Brain microvascular endothelial cell (primary cell): ENCODE data around the gene ARHGEF17.

ENCODE experiments used
- DNase-seq: peaks from one replicate; pipeline ENCODE4 v3.0.0-alpha.2; 2020
- H3K27ac ChIP-seq: fragments of 250-450 bp; sonication (Bioruptor Pico); 2 replicates; pipeline ENCODE4 v1.5.1; 2020; ENCODE audit warnings: mild to moderate bottlenecking, moderate library complexity
- H3K27me3 ChIP-seq: fragments of 250-450 bp; sonication (Bioruptor Pico); replicated peaks from 2 replicates; pipeline ENCODE4 v1.5.1; 2020; ENCODE audit warnings: mild to moderate bottlenecking
- H3K36me3 ChIP-seq: fragments of 250-450 bp; sonication (Bioruptor Pico); replicated peaks from 2 replicates; pipeline ENCODE4 v1.5.1; 2020; ENCODE audit warnings: mild to moderate bottlenecking
- H3K4me3 ChIP-seq: 2 replicates; pipeline ENCODE4 v1.5.1; 2011; ENCODE audit warnings: low read depth, mild to moderate bottlenecking, control low read depth, low read length, moderate library complexity
- in situ Hi-C: cut with HindIII; loops from 2 replicates; pipeline ENCODE4 v1.10.0; 2017; ENCODE audit warnings: low sequenced_read_pairs, low pct_ligation_motif_present
- TF ChIP-seq, protein P1 (sequence below): IDR thresholded peaks from 2 replicates; pipeline ENCODE4 v1.5.1; 2011; ENCODE audit warnings: low read depth, mild to moderate bottlenecking, moderate library complexity, low read length, control low read depth, inconsistent platforms; ENCODE audit errors: missing control alignments

ARHGEF17 gene

DNA sequence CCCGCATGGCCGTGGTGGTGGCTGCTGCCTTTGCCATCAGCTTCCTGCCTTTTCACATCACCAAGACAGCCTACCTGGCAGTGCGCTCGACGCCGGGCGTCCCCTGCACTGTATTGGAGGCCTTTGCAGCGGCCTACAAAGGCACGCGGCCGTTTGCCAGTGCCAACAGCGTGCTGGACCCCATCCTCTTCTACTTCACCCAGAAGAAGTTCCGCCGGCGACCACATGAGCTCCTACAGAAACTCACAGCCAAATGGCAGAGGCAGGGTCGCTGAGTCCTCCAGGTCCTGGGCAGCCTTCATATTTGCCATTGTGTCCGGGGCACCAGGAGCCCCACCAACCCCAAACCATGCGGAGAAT, 10.9 kb upstream of the ARHGEF17 start:
- Histone ChIP-seq H3K27me3 (no peaks in the 10 kb centered on the region), H3K4me3 (no peak overlapping the region), H3K36me3 (no peaks in the 10 kb centered on the region), H3K27ac (no peak overlapping the region)
- no peak for DNase-seq
- TF ChIP-seq, protein P1, sequence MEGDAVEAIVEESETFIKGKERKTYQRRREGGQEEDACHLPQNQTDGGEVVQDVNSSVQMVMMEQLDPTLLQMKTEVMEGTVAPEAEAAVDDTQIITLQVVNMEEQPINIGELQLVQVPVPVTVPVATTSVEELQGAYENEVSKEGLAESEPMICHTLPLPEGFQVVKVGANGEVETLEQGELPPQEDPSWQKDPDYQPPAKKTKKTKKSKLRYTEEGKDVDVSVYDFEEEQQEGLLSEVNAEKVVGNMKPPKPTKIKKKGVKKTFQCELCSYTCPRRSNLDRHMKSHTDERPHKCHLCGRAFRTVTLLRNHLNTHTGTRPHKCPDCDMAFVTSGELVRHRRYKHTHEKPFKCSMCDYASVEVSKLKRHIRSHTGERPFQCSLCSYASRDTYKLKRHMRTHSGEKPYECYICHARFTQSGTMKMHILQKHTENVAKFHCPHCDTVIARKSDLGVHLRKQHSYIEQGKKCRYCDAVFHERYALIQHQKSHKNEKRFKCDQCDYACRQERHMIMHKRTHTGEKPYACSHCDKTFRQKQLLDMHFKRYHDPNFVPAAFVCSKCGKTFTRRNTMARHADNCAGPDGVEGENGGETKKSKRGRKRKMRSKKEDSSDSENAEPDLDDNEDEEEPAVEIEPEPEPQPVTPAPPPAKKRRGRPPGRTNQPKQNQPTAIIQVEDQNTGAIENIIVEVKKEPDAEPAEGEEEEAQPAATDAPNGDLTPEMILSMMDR = no peak
- in situ Hi-C loops = no loop called here

DNA sequence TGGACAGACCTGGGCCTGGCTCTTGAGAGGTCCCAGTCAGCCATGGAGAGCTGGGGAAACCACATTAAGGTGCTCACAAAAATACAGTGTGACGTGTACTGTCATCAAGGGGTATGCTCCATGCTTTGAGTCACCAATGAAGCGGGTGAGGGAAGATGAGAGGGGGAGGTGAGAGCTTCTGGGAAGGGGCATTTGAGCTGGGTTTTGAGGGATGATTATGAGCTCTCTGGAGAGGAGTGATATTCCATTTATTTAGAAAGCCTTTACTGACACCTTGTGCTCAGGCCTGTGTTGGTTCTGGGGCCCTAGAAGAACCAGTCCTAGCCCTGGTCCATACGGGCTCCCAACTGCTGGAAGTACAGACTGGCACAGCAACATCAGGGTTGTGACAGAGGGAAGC, 10.4 kb upstream of the ARHGEF17 start:
- TF ChIP-seq, protein P1 = no peak
- DNase-seq = no peak
- no peaks in the 10 kb centered on the region for H3K27me3 ChIP-seq
- H3K36me3 ChIP-seq = no peaks in the 10 kb centered on the region
- in situ Hi-C loops = no loop called here
- H3K4me3 ChIP-seq = no peak overlapping the region
- H3K27ac ChIP-seq = no peak overlapping the region

DNA sequence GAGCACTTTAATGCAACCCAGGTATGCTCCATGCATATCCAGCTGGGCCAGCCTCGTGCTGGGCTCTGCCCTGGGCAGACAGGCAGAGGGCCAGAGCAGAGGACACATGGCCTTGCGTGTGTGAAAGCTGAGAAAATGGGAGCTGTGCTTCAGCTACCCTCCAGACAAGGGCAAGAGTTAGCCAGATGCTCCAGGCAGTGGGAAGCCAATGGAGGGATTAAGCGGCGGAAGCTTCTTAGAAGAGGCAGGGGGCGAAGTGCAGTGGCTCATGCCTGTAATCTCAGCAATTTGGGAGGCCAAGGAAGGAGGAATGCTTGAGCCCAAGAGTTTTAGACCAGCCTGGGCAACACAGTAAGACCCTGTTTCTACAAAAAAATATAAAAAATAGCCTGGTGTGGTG, 9.8 kb upstream of the ARHGEF17 start:
- no peak for DNase-seq
- TF ChIP-seq, protein P1 = no peak
- H3K36me3 ChIP-seq = no peaks in the 10 kb centered on the region
- H3K27ac ChIP-seq = no peak overlapping the region
- H3K27me3 ChIP-seq = no peaks in the 10 kb centered on the region
- in situ Hi-C loops = no loop called here
- no peak overlapping the region for H3K4me3 ChIP-seq

DNA sequence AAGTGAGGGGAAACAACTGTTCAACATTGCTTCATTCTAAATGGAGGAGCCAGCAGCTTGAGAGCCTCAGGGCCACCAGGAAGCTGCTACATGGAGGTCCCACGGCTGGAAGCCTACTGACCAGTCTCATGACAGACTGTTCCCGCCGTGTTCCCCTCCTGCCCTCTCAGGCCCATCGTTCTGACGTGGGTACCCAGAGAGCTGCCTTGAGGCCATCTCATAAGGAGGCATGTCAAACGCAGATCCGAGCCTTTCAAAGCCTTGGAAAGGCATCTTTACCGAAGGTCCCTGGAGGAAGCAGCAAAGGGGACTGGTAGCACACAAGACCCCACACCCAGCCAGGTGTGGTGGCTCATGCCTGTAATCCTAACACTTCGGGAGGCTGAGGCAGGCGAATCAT, 8.3 kb upstream of the ARHGEF17 start:
- Histone ChIP-seq H3K27ac (no peak overlapping the region), H3K36me3 (no peaks in the 10 kb centered on the region)
- in situ Hi-C loops = no loop called here

DNA sequence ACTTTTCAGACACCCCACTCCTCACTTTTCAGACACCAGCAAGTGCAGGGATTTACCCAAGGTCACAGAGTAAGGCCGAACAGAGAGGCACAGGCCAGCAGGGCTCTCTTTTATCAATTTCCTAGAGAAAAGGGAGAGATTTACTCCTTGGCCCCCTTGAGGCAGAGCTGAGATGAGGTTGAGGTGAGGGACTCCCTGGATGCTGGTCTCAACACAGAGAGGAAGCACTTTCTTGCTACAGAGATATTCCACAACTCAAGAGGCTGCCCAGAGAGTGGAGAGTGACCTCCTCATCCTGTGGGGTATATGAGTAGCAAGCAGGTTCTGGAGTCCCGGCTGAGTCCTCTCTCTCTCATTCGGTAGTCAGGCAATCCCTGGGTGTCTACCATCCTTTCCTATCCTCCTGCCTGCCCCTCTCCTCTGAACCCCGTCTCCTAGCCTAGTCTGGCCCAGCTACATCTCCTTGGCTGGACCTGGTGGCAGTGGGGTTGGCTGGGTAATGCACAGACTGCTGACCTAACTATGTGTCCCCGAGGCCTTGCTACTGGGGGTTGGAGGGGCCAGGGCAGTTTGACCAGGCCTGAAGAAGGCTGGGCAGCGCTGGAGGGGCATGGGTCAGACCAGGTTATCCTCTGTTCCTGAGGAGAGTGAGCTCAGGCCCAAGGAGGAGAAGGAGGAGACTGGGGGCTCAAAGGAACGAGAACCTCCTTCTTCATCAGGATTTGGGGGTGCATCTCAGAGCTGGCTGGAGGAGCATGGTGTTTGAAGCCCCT, 1.8 kb upstream of the ARHGEF17 start:
- no peak overlapping the region for H3K27ac ChIP-seq
- no peak for DNase-seq
- TF ChIP-seq, protein P1 = peak; percentile 42
- H3K27me3 ChIP-seq = no peaks in the 10 kb centered on the region
- H3K36me3 ChIP-seq = no peaks in the 10 kb centered on the region
- no peak overlapping the region for H3K4me3 ChIP-seq
- in situ Hi-C loops = no loop called here

More for the DNA sequence above, 8.3 kb upstream of the ARHGEF17 start:
- H3K27me3 ChIP-seq = no peaks in the 10 kb centered on the region
- no peak for DNase-seq
- TF ChIP-seq, protein P1 = no peak
- H3K4me3 ChIP-seq = no peak overlapping the region

DNA sequence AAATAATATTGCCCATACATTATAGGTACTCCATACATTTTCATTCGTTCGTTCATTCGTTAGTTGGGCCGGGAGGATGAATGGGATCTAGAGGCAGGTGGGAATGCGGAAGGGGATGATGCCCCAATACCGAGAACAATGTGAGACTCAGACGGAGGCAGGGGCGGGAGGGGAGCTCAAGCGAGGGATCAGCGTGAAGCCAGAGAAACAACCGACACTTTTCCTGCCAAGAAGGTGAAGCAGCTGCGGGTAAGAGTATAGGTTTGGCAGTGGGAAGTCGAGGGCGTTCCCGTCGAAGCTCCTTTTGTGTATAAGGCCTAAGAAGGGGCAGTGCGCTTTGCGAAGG, 1.1 kb upstream of the ARHGEF17 start:
- no peaks in the 10 kb centered on the region for H3K36me3 ChIP-seq
- no peaks in the 10 kb centered on the region for H3K27me3 ChIP-seq
- TF ChIP-seq, protein P1 = no peak
- in situ Hi-C loops = no loop called here
- H3K4me3 ChIP-seq = peak overlapping the region; percentile 70
- H3K27ac ChIP-seq = no peak overlapping the region
- no peak for DNase-seq
